Sigmoid colon (tissue), 4 donors: ENCODE measurements around the gene LAMC3.

Experiments used
- EP300 ChIP-seq, 4 donors: sonication (generic); formaldehyde crosslinking; IDR thresholded peaks; one replicate each; pipeline ENCODE4 v1.6.1; 2017; ENCODE audit warnings: antibody characterized with exemption in 4 of 4
- POLR2A ChIP-seq, 2 donors: fragments of 450-650 bp; IDR thresholded peaks; one replicate each; pipeline ENCODE4 v1.6.1; 2016; ENCODE audit warnings: antibody characterized with exemption in 2 of 2, mild to moderate bottlenecking in 2 of 2, moderate library complexity in 2 of 2
- TF ChIP-seq, protein P1 (sequence below), 4 experiments: fragments of 450-650 bp in 3 of 4; fragments of 200-600 bp in 1 of 4; IDR thresholded peaks; one replicate each; pipeline ENCODE4 v1.5.1; 2016 to 2019; ENCODE audit warnings: antibody characterized with exemption in 4 of 4, mild to moderate bottlenecking in 3 of 4, moderate library complexity in 2 of 4

DNA sequence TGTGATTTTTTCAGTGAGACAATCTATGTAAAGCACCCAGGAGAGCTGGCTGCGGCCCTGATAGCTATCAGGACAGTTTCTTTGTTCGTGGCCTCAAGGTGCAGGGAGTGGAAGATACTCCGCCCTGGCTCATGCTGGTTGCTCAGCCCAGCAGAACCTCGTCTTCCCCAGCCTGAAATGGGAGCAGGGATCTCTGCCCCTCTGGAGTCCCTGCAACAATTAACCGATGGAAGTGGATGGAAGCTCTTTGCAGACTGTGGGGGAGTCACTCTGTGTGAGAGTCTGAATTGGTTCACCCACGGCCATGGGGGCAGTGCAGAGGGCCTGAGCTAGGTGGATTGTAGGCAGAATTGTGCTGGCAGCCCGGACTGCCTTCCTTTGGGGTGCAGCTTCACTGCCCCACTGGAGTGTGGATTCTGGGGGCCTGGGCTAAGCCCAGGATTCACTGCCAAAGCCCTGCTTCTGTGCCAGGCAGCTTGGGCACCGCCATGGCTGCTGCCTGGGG is 90.2 kb downstream of the LAMC3 start:
- TF ChIP-seq, protein P1, sequence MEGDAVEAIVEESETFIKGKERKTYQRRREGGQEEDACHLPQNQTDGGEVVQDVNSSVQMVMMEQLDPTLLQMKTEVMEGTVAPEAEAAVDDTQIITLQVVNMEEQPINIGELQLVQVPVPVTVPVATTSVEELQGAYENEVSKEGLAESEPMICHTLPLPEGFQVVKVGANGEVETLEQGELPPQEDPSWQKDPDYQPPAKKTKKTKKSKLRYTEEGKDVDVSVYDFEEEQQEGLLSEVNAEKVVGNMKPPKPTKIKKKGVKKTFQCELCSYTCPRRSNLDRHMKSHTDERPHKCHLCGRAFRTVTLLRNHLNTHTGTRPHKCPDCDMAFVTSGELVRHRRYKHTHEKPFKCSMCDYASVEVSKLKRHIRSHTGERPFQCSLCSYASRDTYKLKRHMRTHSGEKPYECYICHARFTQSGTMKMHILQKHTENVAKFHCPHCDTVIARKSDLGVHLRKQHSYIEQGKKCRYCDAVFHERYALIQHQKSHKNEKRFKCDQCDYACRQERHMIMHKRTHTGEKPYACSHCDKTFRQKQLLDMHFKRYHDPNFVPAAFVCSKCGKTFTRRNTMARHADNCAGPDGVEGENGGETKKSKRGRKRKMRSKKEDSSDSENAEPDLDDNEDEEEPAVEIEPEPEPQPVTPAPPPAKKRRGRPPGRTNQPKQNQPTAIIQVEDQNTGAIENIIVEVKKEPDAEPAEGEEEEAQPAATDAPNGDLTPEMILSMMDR (IDR thresholded peaks at IDR 0.05): no peak
- TF ChIP-seq EP300 (IDR thresholded peaks at IDR 0.05) (no peak), POLR2A (IDR thresholded peaks at IDR 0.05) (no peak)
